Astrocyte (in vitro differentiated cells and primary cell): Measurements from ENCODE around the gene CPNE5. TPM values are rescaled to one million over a fixed set of nuclear protein-coding genes. Genes with fewer than 3 reads are reported as not detected.
A peak's percentile ranks its signal among the peaks of the same experiment; 100 is the strongest.

Experiments
- DNase-seq: peaks from one replicate; pipeline ENCODE4 v3.0.0-alpha.2; 2010; ENCODE audit warnings: low read depth
- FAIRE-seq: peaks from 2 replicates; lab custom pipeline; 2011; peaks lifted over from hg19 to GRCh38; lab: Jason Lieb, UNC
- H2AFZ ChIP-seq: 2 replicates; pipeline ENCODE4 v1.6.0; 2012; ENCODE audit warnings: low read depth, low read length, inconsistent platforms
- H3K27ac ChIP-seq: 2 replicates; pipeline ENCODE4 v1.5.1; 2011; ENCODE audit warnings: low read depth, low read length, inconsistent platforms
- H3K27me3 ChIP-seq: 2 replicates; pipeline ENCODE4 v1.6.0; 2011; ENCODE audit warnings: low read length, inconsistent platforms; ENCODE audit not compliant: insufficient read depth
- H3K36me3 ChIP-seq: 2 replicates; pipeline ENCODE4 v1.5.1; 2011; ENCODE audit warnings: low read length, inconsistent platforms; ENCODE audit not compliant: insufficient read depth
- H3K4me1 ChIP-seq: 2 replicates; pipeline ENCODE4 v1.5.1; 2011; ENCODE audit warnings: low read length, inconsistent platforms; ENCODE audit not compliant: insufficient read depth
- H3K4me2 ChIP-seq: 2 replicates; pipeline ENCODE4 v1.6.0; 2012; ENCODE audit warnings: low read length, inconsistent platforms
- H3K4me3 ChIP-seq: 2 replicates; pipeline ENCODE4 v1.5.1; 2011; ENCODE audit warnings: low read depth, mild to moderate bottlenecking, low read length, inconsistent platforms; ENCODE audit not compliant: insufficient read depth
- H3K79me2 ChIP-seq: 2 replicates; pipeline ENCODE4 v1.6.0; 2012; ENCODE audit warnings: mild to moderate bottlenecking, low read length, inconsistent platforms; ENCODE audit not compliant: insufficient read depth
- H3K9ac ChIP-seq: 2 replicates; pipeline ENCODE4 v1.6.0; 2012; ENCODE audit warnings: mild to moderate bottlenecking, low read length, inconsistent platforms
- H3K9me3 ChIP-seq: 2 replicates; pipeline ENCODE4 v1.5.1; 2012; ENCODE audit warnings: low read depth, mild to moderate bottlenecking, low read length, inconsistent platforms; ENCODE audit not compliant: insufficient read depth
- H4K20me1 ChIP-seq: 2 replicates; pipeline ENCODE4 v1.6.0; 2012; ENCODE audit warnings: low read length, inconsistent platforms; ENCODE audit not compliant: insufficient read depth
- H3K27ac Mint-ChIP-seq: one replicate; pipeline ENCODE4 v1.8.0; 2021; ENCODE audit warnings: mild to moderate bottlenecking, mixed read lengths; ENCODE audit not compliant: unreplicated experiment
- H3K27me3 Mint-ChIP-seq: one replicate; pipeline ENCODE4 v1.8.0; 2021; ENCODE audit warnings: low read depth, mixed read lengths; ENCODE audit not compliant: unreplicated experiment
- H3K36me3 Mint-ChIP-seq: one replicate; pipeline ENCODE4 v1.8.0; 2021; ENCODE audit warnings: low read depth, mixed read lengths; ENCODE audit not compliant: unreplicated experiment
- H3K4me1 Mint-ChIP-seq: one replicate; pipeline ENCODE4 v1.8.0; 2021; ENCODE audit warnings: low read depth, mixed read lengths; ENCODE audit not compliant: unreplicated experiment
- H3K4me3 Mint-ChIP-seq: one replicate; pipeline ENCODE4 v1.8.0; 2021; ENCODE audit warnings: mild to moderate bottlenecking, moderate library complexity, mixed read lengths; ENCODE audit not compliant: unreplicated experiment
- H3K9me3 Mint-ChIP-seq: one replicate; pipeline ENCODE4 v1.8.0; 2021; ENCODE audit warnings: mild to moderate bottlenecking, mixed read lengths; ENCODE audit not compliant: unreplicated experiment
- EZH2 ChIP-seq: IDR thresholded peaks from 2 replicates; pipeline ENCODE4 v1.6.1; 2012; ENCODE audit warnings: mild to moderate bottlenecking, low read length, inconsistent platforms; ENCODE audit not compliant: insufficient read depth
- total RNA-seq: library from RNA; stranded (reverse); gene quantifications from 2 replicates; pipeline ENCODE4 v1.2.1, GENCODE V29; 2021
- TF ChIP-seq, protein P1 (sequence below): IDR thresholded peaks from 2 replicates; pipeline ENCODE4 v1.5.1; 2011; ENCODE audit warnings: low read depth, mild to moderate bottlenecking, inconsistent platforms, low read length, moderate library complexity; ENCODE audit not compliant: insufficient read depth

The CPNE5 gene
- total RNA-seq, 1 donor from 2014 or later, result 0.11 TPM

DNA sequence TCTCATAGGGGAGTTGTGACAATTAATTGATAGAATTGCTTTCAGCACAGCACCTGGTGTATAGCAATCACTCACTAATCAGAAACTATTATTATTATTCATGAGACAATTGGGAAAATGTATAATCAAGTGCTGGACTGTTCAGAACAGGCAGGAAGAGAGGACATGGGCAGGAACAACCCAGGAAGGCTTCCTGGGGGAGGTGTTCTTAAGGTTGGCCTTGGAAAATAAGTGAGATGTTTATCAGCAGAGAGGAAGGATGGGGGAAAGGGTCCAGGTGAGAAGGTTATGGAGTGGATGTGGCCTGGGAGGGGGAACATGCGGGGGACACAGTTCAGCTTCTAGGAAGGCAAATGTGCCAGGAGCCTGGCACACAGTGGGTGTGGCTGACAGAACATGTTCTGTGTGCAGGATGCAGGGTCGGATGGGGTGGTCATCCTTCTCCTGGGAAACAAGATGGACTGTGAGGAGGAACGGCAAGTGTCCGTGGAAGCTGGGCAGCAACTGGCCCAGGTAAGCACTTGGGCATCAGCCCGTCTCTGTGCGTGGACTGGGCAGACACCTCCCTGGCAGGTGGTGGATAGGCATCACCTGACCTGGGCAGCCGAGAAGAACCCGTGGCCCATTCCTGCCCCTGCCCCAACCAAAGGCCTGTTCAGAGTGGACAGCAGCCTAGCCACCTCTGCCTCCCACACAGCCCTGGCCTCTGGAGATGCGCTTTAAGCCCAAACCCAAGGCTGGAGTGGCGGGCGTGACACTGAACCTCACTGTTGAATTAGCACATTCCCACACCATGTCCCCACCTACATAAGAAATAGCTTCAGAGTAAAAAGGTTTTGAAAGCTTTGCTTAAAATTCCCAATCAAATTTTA lies 110.7 kb downstream of the CPNE5 start:
- H3K4me1 ChIP-seq, result no peaks in the 10 kb centered on the region
- peaks cover 31% of the 10 kb centered on the region for H3K4me1 Mint-ChIP-seq
- DNase-seq (no peak), FAIRE-seq (no peak)
- no peaks in the 10 kb centered on the region for H4K20me1 ChIP-seq
- peak overlapping the region; percentile 94 for H3K27ac Mint-ChIP-seq
- no peaks in the 10 kb centered on the region for H3K9me3 ChIP-seq
- H3K36me3 ChIP-seq, result no peaks in the 10 kb centered on the region
- H3K9ac ChIP-seq, result no peak overlapping the region
- H3K79me2 ChIP-seq, result no peaks in the 10 kb centered on the region
- H3K4me3 Mint-ChIP-seq, result no peak overlapping the region
- peaks cover 10% of the 10 kb centered on the region for H3K27me3 Mint-ChIP-seq
- no peaks in the 10 kb centered on the region for H3K27me3 ChIP-seq
- H3K4me2 ChIP-seq, result no peak overlapping the region
- TF ChIP-seq, protein P1, sequence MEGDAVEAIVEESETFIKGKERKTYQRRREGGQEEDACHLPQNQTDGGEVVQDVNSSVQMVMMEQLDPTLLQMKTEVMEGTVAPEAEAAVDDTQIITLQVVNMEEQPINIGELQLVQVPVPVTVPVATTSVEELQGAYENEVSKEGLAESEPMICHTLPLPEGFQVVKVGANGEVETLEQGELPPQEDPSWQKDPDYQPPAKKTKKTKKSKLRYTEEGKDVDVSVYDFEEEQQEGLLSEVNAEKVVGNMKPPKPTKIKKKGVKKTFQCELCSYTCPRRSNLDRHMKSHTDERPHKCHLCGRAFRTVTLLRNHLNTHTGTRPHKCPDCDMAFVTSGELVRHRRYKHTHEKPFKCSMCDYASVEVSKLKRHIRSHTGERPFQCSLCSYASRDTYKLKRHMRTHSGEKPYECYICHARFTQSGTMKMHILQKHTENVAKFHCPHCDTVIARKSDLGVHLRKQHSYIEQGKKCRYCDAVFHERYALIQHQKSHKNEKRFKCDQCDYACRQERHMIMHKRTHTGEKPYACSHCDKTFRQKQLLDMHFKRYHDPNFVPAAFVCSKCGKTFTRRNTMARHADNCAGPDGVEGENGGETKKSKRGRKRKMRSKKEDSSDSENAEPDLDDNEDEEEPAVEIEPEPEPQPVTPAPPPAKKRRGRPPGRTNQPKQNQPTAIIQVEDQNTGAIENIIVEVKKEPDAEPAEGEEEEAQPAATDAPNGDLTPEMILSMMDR, result no peak
- TF ChIP-seq EZH2, result no peak
- H3K36me3 Mint-ChIP-seq, result no peaks in the 10 kb centered on the region
- no peak overlapping the region for H3K4me3 ChIP-seq
- no peak overlapping the region for H2AFZ ChIP-seq
- no peaks in the 10 kb centered on the region for H3K9me3 Mint-ChIP-seq
- no peak overlapping the region for H3K27ac ChIP-seq

DNA sequence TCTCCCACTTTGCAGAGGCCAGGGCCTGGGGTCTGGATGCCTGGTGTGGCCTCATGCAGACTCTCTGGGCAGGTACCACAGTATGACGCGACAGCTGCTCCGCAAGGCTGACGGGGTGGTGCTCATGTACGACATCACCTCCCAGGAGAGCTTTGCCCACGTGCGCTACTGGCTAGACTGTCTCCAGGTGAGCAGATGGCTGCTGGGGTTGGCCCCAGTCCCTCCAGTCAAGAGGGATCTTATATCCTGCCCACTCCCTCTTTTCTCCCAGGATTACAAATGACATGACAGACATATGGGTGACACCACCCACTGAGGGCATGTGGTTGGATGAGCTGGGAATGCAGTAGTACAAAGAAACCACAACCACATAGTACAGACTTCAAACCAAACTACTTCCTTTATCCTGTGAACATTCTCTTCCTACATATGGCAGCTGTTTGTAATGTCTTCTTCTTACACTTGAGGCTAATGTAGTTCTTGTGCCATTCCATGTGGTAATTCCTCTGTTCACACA lies 111.7 kb downstream of the CPNE5 start:
- Histone ChIP-seq H3K4me3 (no peak overlapping the region), H3K27ac (no peak overlapping the region), H2AFZ (no peak overlapping the region), H3K9ac (no peak overlapping the region), H3K27me3 (no peaks in the 10 kb centered on the region), H3K4me1 (no peaks in the 10 kb centered on the region), H3K36me3 (no peaks in the 10 kb centered on the region), H3K4me2 (no peak overlapping the region), H3K79me2 (no peaks in the 10 kb centered on the region), H3K9me3 (no peaks in the 10 kb centered on the region), H4K20me1 (no peaks in the 10 kb centered on the region)
- DNase-seq, result peak; percentile 46
- FAIRE-seq, result no peak
- Mint-ChIP-seq H3K27ac (peak overlapping the region; percentile 94), H3K4me3 (peak overlapping the region; percentile 0), H3K36me3 (no peaks in the 10 kb centered on the region), H3K4me1 (peaks cover 31% of the 10 kb centered on the region), H3K9me3 (no peaks in the 10 kb centered on the region), H3K27me3 (peaks cover 6% of the 10 kb centered on the region)
- TF ChIP-seq, protein P1, result no peak
- TF ChIP-seq EZH2, result no peak

DNA sequence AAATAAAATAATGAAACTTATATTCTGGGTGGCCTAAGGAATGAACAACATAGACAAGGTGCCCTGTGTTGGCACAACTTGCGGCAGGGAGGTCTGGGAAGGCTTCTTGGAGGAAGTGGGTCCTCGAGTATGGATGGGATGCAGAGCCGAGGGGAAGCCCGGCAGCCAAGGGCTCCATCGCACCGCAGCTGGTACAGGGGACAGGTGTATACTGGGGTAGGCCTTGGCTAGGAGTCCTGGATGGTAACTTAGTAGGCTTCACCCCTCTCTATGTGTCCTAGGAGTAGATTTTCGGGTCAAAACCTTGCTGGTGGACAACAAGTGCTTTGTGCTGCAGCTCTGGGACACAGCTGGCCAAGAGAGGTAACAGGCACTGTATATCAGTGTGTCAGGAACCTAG lies 113.7 kb downstream of the CPNE5 start:
- Mint-ChIP-seq H3K27ac (no peak overlapping the region), H3K36me3 (no peaks in the 10 kb centered on the region), H3K27me3 (peaks cover 13% of the 10 kb centered on the region), H3K4me1 (peaks cover 26% of the 10 kb centered on the region), H3K9me3 (no peaks in the 10 kb centered on the region), H3K4me3 (no peak overlapping the region)
- H3K4me2 ChIP-seq, result no peak overlapping the region
- no peak overlapping the region for H3K27ac ChIP-seq
- no peaks in the 10 kb centered on the region for H3K36me3 ChIP-seq
- no peak for DNase-seq
- no peak overlapping the region for H2AFZ ChIP-seq
- TF ChIP-seq, protein P1, result no peak
- TF ChIP-seq EZH2, result no peak
- no peak overlapping the region for H3K4me3 ChIP-seq
- no peaks in the 10 kb centered on the region for H3K79me2 ChIP-seq
- H3K9ac ChIP-seq, result no peak overlapping the region
- H3K9me3 ChIP-seq, result no peaks in the 10 kb centered on the region
- H4K20me1 ChIP-seq, result no peaks in the 10 kb centered on the region
- no peaks in the 10 kb centered on the region for H3K4me1 ChIP-seq
- FAIRE-seq, result no peak
- no peaks in the 10 kb centered on the region for H3K27me3 ChIP-seq
